Measurements from ENCODE around the gene HADH.

DNA sequence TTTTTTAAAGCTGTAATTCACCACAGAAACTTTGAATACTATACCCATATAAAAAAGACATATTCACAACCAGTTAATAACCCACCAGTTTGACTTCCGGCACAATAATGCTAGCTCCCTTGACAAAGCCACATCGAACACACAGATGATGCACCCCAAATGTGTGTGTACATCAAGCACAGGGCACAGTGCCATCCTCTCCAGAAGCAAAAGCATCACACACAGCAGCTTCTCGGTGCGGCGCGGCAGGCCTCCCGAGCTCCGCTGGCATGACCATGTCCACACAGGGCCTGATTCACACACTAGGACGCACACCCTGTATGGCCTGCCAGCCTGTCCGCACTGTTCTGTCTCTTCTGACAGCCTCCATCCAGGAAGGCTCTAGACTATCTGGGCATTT is 91.1 kb downstream of the HADH start:
- TF ChIP-seq, protein P1, sequence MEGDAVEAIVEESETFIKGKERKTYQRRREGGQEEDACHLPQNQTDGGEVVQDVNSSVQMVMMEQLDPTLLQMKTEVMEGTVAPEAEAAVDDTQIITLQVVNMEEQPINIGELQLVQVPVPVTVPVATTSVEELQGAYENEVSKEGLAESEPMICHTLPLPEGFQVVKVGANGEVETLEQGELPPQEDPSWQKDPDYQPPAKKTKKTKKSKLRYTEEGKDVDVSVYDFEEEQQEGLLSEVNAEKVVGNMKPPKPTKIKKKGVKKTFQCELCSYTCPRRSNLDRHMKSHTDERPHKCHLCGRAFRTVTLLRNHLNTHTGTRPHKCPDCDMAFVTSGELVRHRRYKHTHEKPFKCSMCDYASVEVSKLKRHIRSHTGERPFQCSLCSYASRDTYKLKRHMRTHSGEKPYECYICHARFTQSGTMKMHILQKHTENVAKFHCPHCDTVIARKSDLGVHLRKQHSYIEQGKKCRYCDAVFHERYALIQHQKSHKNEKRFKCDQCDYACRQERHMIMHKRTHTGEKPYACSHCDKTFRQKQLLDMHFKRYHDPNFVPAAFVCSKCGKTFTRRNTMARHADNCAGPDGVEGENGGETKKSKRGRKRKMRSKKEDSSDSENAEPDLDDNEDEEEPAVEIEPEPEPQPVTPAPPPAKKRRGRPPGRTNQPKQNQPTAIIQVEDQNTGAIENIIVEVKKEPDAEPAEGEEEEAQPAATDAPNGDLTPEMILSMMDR (IDR thresholded peaks at IDR 0.05), result no peak
- no peak for TF ChIP-seq POLR2A (IDR thresholded peaks at IDR 0.05)

Data from lower leg skin (tissue), 3 donors.